ENCODE data around the gene AOPEP.

The AOPEP gene

GRCh38 chr9:94817291-94818177 lies 91.0 kb downstream of the AOPEP start:
- Histone ChIP-seq H3K4me1 (ENCODE audit: control insufficient read depth, low read length) (peaks cover 11% of the 10 kb centered on the region), H3K4me3 (ENCODE audit: low read length) (no peak overlapping the region), H4K20me1 (ENCODE audit: control insufficient read depth, insufficient read depth, low read depth, low read length) (no peaks in the 10 kb centered on the region), H3K9me2 (replicated peaks; ENCODE audit: control insufficient read depth, low read length) (no peaks in the 10 kb centered on the region), H3K27me3 (ENCODE audit: control insufficient read depth, low read length) (no peaks in the 10 kb centered on the region), H3K36me3 (ENCODE audit: control insufficient read depth, low read length) (no peaks in the 10 kb centered on the region), H3K27ac (ENCODE audit: low read depth, low read length) (no peak overlapping the region), H3F3A (ENCODE audit: control insufficient read depth, insufficient read depth) (no peaks in the 10 kb centered on the region), H3K4me2 (ENCODE audit: low read length) (no peak overlapping the region), H3K9me3 (ENCODE audit: control insufficient read depth, insufficient read depth, low read length) (no peaks in the 10 kb centered on the region), H3K79me2 (ENCODE audit: control insufficient read depth, low read length) (no peaks in the 10 kb centered on the region)
- no peak for TF ChIP-seq CTCF (IDR thresholded peaks at IDR 0.05; ENCODE audit: low read depth, low read length, poor library complexity, severe bottlenecking)
- TF ChIP-seq EZH2phosphoT487 (IDR thresholded peaks at IDR 0.05; ENCODE audit: borderline replicate concordance, low read length), result no peak

GRCh38 chr9:94818178-94818541 lies 91.7 kb downstream of the AOPEP start:
- Histone ChIP-seq H3K4me2 (ENCODE audit: low read length) (no peak overlapping the region), H4K20me1 (ENCODE audit: control insufficient read depth, insufficient read depth, low read depth, low read length) (no peaks in the 10 kb centered on the region), H3K4me1 (ENCODE audit: control insufficient read depth, low read length) (peaks cover 11% of the 10 kb centered on the region), H3K27ac (ENCODE audit: low read depth, low read length) (no peak overlapping the region), H3K36me3 (ENCODE audit: control insufficient read depth, low read length) (no peaks in the 10 kb centered on the region), H3K9me2 (replicated peaks; ENCODE audit: control insufficient read depth, low read length) (no peaks in the 10 kb centered on the region), H3K79me2 (ENCODE audit: control insufficient read depth, low read length) (no peaks in the 10 kb centered on the region), H3K4me3 (ENCODE audit: low read length) (no peak overlapping the region), H3K27me3 (ENCODE audit: control insufficient read depth, low read length) (no peaks in the 10 kb centered on the region), H3K9me3 (ENCODE audit: control insufficient read depth, insufficient read depth, low read length) (no peaks in the 10 kb centered on the region), H3F3A (ENCODE audit: control insufficient read depth, insufficient read depth) (no peaks in the 10 kb centered on the region)
- TF ChIP-seq EZH2phosphoT487 (IDR thresholded peaks at IDR 0.05; ENCODE audit: borderline replicate concordance, low read length) (no peak), CTCF (IDR thresholded peaks at IDR 0.05; ENCODE audit: low read depth, low read length, poor library complexity, severe bottlenecking) (no peak)

DNA sequence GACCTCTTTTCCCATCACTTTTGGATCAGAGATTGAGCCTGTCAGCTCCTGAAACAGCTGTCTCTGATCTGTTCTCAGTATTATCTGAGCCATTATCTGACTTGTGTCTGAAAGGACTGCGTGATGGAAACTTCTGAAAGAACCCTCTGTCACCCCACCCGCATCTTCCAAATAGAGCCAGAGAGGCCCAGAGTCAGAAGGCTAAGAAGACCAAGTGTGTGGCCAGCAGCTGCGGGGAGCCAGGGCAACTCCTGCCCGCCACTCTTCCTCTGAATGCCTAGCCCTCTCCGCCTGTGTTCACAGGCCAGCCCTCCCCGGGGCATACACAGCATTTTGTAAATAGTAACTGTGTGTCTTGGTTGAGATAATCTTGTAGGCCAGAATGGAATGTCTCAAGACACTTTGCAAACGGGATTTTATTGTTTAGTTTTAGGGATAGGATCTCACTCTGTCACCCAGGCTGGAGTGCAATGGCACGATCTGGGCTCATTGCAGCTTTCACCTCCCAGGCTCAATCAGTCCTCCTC lies 92.7 kb downstream of the AOPEP start:
- Histone ChIP-seq H3K9me2 (replicated peaks; ENCODE audit: control insufficient read depth, low read length) (no peaks in the 10 kb centered on the region), H3K4me3 (ENCODE audit: low read length) (no peak overlapping the region), H3K27me3 (ENCODE audit: control insufficient read depth, low read length) (no peaks in the 10 kb centered on the region), H3K79me2 (ENCODE audit: control insufficient read depth, low read length) (no peaks in the 10 kb centered on the region), H3K36me3 (ENCODE audit: control insufficient read depth, low read length) (no peaks in the 10 kb centered on the region), H4K20me1 (ENCODE audit: control insufficient read depth, insufficient read depth, low read depth, low read length) (no peaks in the 10 kb centered on the region), H3F3A (ENCODE audit: control insufficient read depth, insufficient read depth) (no peaks in the 10 kb centered on the region), H3K9me3 (ENCODE audit: control insufficient read depth, insufficient read depth, low read length) (no peaks in the 10 kb centered on the region), H3K27ac (ENCODE audit: low read depth, low read length) (no peak overlapping the region), H3K4me1 (ENCODE audit: control insufficient read depth, low read length) (peaks cover 11% of the 10 kb centered on the region), H3K4me2 (ENCODE audit: low read length) (no peak overlapping the region)
- TF ChIP-seq EZH2phosphoT487 (IDR thresholded peaks at IDR 0.05; ENCODE audit: borderline replicate concordance, low read length) (no peak), CTCF (IDR thresholded peaks at IDR 0.05; ENCODE audit: low read depth, low read length, poor library complexity, severe bottlenecking) (no peak)

All from DOHH2 (cell line).